ENCODE measurements around the gene LCOR.
"Not testable (repeated sequence)": the region's sequence is repeated elsewhere in the genome, so short reads cannot be mapped to it uniquely, and the experiment has no call there.

Gene LCOR

DNA sequence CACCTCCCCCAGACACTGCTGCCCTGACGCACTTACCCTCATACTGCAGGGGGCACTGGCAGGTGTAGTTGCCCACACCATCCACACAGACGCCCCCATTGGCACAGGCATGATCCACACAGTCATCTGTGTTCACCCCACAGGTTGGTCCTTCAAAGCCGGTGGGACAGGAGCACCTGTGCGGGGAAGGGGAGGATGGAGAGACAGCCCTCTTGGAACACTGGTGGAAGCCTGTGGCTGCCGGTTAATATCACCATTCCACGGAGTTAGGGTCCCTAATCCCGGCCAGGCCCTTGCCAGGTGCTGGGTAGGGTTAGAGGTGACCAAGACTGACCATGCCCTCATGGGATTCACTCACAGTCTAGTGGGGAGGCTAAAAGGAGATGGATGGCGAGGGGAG, 181.9 kb downstream of the LCOR start:
- DNase-seq (ENCODE audit: low spot score): no peak

DNA sequence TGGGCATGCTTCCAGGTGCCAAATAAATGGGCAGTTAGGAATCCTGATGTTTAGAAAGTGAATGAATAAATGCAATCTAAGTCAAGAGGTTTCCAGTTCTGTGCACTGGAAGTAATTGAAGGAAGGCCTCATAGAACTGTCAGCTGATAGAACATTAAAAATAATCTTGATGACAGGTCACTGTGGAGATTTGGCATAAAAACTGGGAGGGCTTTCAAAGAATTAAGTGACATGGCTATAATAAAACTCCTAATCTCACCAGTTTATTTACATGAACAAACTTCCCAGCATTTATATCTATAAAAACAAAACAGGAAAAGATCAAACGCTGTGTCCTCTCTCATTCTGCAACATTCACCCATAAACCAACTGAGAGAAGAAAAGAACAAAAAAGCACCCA, 183.1 kb downstream of the LCOR start:
- no peak for DNase-seq (ENCODE audit: low spot score)

DNA sequence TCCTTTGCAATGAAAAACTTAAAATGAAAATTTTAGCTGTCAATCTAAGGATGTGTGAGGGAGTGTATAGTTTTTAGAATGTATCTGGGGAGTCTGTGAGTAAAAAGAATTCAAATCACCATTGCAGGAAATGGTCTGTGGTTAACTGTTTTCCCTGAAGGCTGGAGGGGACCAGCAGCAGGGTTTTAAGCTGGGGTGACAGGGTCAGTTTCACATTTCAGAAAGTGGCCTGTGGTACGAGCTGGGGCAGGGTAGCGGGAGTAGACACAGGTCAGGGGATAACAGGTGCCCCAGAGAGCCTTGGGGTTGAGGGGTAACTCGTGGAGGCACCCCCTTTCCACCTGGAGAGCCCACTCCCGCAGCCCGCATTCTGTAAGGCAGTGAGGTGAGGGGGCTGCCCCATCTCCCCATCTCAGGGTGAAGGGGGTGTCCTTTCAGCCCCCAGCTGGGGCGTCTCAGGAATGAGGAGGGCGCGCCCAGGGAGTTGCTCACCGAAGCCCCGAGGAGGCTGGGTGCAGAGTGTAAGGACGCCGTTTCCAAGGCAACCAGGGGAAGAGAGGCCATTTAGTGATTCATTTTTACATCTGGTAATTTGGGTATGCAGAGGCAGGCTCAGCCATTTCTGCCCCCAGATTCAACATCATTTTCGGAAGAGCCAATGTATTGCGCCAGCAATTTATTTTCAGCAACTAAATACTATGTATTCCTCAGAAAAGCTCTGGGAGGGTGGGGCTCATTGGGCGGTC, 184.8 kb downstream of the LCOR start:
- no peak for DNase-seq (ENCODE audit: low spot score)

DNA sequence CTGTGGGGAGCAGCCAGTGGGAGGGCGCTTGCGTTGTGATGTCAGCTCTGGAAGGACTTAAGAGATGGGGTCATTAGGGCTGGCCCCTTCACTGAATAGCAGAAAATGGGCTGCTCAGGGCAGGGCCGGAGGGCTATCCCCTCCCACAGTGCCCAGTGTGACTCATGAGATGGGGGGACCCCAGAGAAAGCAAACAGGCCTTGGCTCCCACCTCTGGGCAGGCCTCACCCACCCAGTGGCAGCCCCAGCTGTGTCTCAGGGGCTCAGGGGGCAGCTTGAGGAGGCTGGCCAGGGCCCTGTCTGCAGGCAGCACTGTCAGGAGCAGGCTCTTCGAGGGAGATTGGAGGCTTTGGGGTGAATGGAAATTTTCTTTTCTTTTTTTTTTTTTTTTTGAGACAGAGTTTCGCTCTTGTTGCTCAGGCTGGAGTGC, 185.4 kb downstream of the LCOR start:
- DNase-seq (ENCODE audit: low spot score): no peak

DNA sequence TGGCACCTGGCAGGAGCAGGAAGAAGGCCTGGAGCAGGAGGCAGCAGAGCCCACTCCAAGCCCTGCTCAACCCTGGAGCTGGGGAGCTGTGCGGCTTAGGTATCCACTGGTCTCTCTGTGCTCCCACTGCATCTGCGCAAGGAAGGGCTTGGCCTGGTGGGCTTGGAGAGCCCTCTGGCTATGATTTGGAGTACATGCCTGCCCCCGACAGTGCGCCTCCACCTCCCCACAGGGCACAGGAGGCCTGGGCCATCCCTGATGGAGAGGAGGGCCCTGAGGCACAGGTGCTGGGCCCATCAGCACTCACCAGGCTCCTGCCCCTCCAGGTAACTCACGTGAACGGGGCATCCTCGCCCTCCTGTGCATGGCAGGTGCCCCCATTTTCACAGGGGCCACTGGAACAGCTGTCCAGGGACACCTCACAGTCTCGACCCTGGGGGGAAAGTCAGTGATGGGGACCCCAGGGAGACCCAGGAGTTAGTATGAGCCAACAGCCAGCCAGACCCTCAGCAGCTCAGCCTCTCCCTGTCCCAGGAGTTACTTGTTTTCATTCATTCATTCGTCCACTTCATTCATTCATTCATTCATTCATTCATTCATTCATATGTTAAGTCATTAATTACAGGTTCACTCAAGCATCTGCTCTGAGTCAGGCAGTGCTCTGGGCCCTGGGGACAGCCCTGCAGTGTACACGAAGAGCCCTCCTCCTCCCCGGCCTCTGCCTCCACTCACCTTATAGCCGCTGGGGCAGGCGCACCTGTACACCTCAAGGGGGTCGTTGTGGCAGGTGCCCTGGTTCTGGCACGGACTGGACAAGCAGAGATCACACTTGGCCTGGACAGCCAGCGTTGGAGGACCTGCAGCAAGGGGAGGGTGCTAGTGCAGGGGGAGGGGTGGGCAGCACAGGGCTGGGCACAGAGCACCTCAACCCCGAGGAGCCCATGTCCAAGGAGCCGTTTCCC, 186.4 kb downstream of the LCOR start:
- no peak for DNase-seq (ENCODE audit: low spot score)

DNA sequence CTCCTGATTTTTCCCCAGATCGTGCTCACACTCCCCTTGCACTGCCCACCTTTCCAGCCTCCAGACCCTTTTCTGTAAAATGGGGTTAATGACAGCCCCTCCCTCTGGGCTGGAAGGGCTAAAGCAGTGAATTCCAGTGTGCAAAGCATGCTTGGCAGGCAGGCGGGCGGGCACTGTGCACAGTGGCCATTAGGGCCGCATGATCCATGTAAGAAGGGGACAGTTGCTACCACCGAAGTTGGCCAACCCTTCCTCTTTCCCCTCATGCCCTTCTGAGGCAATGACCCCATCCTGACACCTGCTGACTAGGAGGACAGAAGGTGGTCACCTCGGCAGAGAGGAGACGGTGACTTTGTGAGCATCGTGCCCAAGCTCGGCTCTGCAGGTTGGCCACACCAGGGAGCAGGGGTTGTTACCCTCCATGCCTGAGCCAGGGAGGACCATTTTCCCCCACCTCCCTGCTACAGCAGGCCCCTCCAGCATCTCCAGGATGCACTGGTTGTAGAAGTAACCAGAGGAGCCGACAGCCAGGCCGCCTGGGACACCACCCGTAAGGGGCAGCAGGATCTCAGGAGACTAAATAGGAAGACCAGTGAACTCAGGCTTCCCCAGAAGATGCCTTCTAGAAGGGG, 187.2 kb downstream of the LCOR start:
- DNase-seq (ENCODE audit: low spot score): no peak

DNA sequence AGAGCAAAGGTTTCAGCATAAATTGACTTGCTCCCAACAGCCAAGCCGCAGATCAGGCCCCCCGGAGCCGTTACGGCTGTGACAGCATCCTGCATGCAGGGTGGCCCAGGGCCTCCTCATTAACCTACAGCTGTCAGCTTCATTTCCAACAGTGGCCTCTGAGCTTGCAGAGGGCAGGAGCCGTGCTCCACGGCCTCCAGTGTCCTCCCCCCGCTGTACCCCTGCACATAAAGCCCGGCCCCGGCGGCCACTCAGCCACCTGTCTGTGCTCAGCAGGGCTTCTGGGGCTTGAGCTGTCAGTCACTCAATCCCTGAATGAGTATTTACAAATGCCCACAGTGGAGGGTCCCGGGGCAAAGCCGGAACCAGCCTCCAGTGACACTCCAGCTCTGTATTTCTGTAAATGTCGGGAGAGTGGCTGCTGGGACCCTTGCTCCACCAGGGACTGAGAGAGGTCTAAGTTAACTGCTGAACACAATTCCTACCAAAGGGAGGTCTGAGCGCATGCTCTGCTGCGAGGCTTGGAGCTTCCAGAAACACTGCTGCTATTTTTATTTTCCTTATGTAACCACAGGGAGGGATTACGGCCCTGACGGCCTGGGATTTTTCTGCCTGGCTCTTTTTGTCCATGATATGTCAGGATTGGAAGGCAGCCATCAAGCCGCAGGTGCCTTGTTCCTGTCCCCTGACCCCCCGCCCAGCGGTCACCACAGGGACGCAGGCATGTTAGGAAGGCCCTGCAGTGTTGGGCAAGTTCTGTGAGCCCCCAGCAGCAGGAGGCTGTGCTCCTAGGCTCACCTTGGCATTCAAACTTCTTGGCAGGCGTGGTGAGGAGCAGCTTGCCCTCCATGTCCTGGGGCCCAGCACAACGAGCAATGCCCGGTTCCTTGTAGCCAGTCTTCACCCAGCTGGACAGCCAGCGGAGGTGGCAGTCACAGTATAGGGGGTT, 188.6 kb downstream of the LCOR start:
- DNase-seq (ENCODE audit: low spot score): no peak

DNA sequence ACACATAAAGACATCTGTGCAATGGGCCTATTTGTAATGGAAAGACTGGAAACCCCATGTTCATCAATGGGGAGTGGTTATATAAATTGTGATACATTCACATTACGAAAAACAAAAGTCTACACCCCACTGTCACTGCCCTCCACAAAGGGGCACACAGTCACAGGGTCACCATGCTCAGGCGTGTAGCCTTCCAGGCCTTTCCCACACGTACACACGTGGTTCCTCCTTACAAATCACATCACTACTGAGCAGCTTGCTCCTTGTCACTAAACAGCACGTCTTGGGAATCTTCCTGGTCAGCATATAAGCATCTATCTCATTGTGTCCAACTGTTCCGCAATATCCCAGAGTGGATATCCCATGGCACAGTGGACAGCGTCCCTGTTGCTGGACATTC, 190.5 kb downstream of the LCOR start:
- DNase-seq (ENCODE audit: low spot score): no peak

DNA sequence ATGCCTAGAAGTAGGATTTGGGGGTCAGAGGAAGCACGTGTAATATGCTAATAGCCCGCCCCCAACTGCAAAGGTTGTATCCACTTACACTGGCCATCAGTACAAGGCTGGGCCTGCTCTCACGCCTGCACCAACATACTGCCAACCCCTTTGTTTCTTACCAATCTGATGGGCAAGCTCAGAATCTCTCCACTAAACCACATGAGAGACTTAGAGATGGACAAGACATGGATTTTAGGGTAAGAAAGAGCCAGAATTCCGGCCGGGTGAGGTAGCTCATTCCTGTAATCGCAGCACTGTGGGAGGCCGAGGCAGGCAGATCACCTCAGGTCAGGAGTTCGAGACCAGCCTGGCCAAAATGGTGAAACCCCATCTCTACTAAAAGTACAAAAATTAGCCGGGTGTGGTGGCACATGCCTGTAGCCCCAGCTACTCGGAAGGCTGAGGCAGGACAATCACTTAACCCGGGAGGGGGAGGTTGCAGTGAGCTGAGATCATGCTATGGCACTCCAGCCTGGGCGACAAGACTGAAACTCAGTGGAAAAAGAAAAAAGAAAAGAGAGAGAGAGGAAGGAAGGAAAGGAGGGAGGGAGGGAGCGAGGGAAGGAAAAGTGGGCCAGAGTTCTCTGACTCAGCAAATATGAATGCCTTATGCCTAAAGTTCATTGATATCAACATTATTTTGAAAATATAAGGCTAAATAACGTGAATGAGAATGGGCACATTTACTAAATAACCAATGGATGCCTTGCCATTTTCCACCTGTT, 191.5 kb downstream of the LCOR start:
- no peak for DNase-seq (ENCODE audit: low spot score)

DNA sequence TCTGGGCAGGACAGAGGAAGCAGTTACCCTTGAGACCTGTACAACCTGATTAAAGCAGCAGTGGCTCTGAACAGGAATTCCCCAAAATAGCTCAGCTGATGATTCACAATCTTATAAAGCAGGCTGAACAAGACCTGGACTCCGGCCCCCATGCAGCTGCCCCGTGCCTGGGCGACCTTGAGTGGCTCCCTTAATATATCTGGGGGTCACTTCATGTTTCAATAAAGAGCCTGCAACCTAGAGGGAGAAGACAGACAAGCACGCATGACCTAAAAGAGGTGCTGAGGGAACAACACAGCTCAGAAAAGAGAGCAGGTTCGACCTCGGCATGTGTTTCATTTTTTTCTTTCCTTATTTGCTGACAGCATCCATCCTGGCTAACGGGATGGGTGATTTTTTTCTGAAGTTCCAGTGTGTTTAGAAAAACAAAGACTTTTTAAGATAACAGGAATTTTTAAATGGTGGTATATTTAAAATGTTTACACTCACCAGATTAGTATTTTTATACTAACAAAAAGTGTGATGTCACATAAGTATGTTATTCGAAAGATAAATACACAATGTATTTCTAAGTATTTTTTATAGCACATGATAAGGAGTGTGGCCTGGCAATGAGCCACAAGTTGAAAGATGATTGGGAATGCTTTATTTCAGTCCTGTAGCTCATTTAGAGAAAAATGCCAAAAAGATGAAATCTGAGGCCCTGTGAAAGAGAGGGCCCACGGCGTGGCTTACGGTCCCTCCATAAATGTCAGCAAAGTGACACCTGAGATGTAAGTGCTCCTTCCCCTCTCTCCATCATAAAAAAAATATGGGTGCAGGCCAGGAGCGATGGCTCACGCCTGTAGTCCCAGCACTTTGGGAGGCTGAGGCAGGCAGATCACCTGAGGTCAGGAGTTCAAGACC, 192.3 kb downstream of the LCOR start:
- no peak for DNase-seq (ENCODE audit: low spot score)

DNA sequence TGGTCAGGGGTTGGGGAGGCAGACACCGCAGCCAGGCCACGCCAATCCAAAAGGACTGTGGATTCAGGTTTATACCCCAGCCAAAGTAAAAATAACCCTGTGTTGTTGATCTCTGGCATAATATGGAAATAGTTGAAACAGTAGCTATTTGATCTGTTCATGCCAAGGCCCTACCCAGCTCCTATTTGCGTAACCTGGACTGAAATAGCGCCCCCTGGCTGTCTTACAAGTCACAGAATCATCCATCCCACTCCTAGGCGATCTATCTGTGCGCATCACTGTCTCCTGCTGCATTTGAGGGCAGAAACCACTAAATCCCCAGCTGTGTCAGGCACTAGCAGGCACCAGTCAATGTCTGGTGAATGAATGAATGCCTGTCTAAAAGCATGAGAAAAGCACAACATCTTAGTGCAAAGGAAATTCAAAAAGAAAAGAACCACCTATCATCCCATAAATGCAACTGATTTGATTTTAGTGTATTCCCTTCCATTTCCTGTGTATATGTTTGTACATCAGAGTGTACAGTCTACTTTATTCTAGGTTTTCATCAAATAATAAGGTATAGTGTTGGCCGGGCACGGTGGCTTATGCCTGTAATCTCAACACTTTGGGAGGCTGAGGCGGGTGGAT, 193.6 kb downstream of the LCOR start:
- peak; percentile 45 for DNase-seq (ENCODE audit: low spot score)

DNA sequence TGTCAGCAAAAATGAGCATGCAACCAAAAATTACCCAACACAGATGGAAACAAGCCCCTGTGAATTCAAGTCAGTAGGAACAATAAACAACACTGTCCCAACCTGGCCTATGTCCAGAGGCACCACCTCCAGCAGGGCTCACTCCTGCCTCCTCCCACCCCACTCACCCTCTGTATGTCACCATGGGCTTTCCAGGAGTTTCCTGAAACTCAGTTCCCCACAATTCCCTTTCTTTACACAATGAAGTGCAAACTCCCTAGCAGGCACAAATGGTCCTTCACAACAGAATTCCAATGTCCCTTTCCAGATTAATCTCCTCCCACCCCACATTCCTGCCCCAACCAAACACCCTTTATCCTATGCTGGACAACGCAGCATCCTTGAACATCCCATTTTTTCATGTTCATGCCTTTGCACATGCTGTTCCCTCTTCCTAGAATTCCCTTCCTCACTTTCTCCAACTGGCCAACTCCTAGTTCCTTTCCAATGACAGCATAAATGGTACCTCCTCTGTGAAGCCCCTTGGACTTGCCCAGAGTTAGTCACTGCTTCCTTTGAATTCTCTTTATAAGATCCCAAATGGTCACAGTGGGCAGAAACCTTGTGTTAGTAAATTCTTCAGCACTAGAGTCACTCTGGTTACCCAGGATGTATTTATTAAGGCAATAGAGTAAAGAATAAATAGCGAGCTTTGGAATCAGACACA, 196.2 kb downstream of the LCOR start:
- peak; percentile 35 for DNase-seq (ENCODE audit: low spot score)

DNA sequence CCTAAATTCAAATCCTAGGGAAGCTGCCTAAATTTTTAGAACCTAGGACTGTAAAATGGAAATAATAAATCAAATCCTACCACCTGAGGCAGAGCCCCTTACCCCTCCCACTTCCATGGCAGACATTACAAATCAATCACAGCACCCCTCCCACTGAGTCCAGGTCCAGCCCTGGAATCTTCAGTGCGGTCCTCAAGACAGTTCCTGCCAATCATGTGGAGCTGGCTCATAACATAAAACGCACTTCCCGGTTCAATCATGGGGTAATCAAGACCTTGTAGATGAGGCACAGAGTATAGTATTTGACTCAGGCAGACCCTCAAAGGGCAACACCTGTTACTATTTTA, 196.7 kb downstream of the LCOR start:
- DNase-seq (ENCODE audit: low spot score): no peak

DNA sequence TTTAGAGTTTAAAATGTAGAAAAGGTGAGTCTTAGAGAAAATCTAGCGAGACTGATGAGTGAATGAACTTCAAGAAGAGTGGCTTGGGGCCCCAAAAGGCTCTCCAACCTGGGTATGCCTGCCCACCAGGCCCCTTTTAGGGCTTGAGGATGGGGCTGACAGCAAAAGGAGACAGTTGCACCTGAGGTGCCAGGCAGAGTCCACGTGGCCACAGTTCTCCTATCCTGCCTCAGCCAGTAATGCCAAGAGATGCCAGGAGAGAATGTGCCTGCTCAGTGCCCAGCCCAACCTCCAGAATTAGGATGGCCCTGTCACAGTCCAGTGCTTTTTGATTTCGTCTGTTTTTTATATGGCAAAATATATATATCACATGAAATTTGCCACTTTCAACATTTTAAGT, 197.2 kb downstream of the LCOR start:
- no peak for DNase-seq (ENCODE audit: low spot score)

DNA sequence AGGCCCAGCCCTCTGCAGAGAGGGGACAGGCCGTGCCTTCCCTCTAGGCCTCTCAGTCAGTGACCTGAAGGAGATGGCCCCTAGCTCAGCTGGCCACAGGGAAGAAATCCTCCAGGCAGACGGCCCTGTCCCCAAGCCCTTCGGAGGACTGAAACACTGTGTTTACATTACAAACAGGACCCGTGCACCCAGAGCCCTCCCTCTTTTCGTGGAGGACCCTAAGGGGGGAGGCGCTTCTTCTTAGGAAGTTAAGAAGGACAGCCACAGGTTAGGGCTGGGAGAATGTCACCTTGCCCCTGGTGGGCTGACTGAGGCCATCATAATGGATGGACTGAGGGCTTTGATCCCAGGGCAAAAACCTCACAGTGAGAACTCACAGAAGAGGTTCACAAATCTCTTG, 198.8 kb downstream of the LCOR start:
- no peak for DNase-seq (ENCODE audit: low spot score)

DNA sequence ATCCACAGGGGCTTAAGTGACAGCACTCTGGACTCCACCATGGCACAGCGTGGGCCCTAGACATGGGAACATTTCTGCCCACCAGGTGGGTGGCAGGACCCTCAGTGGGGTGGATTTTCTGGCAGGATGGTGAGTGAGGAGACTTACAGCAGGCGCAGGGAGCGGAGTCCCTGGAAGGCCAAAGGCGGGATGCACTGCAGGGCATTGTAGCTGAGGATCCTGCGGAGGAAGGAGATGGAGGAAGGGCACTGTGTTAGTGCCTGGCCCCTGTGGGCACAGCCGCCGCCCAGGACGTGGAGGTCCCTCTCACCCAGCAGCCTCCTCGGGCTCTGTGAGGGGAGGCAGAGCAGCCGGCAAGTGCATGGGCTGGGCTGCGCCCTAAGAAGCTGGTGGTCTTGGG, 199.4 kb downstream of the LCOR start:
- DNase-seq (ENCODE audit: low spot score): no peak

DNA sequence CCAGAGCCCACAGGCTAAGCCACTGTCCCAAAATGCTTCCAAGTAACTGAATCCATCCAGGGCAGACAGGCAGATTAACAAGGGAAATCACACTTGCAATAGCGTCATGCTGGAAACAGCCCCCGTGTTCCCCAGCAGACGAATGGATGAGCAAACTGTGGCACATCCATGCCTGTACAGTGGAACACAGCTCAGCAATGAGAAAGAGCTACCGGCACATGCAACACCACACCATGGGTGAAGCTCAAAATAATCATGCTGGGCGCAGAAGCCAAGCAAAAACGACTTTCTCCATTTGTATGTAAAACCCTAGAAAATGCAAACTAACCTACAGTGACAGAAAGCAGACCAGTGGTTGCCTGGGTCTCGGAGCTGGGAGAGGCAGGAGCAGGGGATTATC, 200.5 kb downstream of the LCOR start:
- no peak for DNase-seq (ENCODE audit: low spot score)

DNA sequence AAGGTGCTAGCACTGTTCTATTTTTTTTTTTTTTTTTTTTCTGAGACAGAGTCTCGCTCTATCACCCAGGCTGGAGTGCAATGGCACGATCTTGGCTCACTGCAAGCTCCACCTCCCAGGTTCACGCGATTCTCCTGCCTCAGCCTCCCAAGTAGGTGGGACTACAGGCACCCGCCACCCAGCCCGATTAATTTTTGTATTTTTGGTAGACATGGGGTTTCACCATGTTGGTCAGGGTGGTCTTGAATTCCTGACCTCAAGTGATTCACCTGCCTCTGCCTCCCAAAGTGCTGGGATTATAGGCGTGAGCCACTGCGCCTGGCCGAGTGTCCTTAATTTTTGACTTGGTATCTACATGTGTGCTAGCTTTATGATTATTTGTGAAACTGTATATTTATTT, 201.7 kb downstream of the LCOR start:
- not testable (repeated sequence) for DNase-seq (ENCODE audit: low spot score)

DNA sequence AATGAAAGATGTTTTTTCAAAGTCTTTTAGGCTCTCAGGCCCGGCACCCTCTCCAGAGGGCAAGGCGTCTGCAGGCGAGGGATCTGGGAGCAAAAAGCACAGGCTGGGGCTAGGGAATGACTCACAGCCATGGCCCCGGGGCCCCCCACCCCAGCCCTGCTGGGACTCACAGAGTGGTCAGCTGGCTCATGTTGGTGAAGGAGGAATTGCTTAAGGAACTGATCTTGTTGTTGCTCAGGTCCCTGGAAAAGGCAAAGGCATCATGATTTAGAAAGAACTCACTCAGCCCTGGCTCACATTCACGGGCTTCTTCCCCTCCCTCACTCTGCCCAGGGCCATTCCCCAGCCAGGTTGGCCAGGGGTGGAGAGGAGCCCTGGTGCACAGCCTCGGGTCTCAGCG, 202.2 kb downstream of the LCOR start:
- DNase-seq (ENCODE audit: low spot score): no peak
